NCI-H2081 (cell line): ENCODE measurements around the gene SP3.

Experiments used
- DNase-seq, 2 experiments: peaks; one replicate each; lab custom pipeline; 2025; lab: John Stamatoyannopoulos, UW

Gene SP3

GRCh38 chr2:173942861-173943523, 22.2 kb downstream of the SP3 start:
- no peak for DNase-seq

GRCh38 chr2:173941567-173941966, 23.6 kb downstream of the SP3 start:
- DNase-seq, result no peak

- DNase-seq, result no peak
Measured at GRCh38 chr2:173940208-173941020, 24.8 kb downstream of the SP3 start.

GRCh38 chr2:173938700-173939384, 26.3 kb downstream of the SP3 start:
- DNase-seq, result no peak

GRCh38 chr2:173935305-173935704, 29.9 kb downstream of the SP3 start:
- no peak for DNase-seq

GRCh38 chr2:173934895-173935294, 30.3 kb downstream of the SP3 start:
- peak in 1 of 2 experiments; percentile 43 for DNase-seq

- no peak for DNase-seq
Measured at GRCh38 chr2:173931751-173932150, 33.4 kb downstream of the SP3 start.

- DNase-seq, result no peak
Measured at GRCh38 chr2:173929441-173929840, 35.7 kb downstream of the SP3 start.

GRCh38 chr2:173926875-173927274, 38.3 kb downstream of the SP3 start:
- no peak for DNase-seq

GRCh38 chr2:173924285-173924684, 40.9 kb downstream of the SP3 start:
- DNase-seq, result no peak

GRCh38 chr2:173922760-173923159, 42.4 kb downstream of the SP3 start:
- no peak for DNase-seq

- no peak for DNase-seq
Measured at GRCh38 chr2:173922068-173922467, 43.1 kb downstream of the SP3 start.

GRCh38 chr2:173914055-173914927, 50.9 kb downstream of the SP3 start:
- DNase-seq, result no peak

GRCh38 chr2:173909846-173910245, 55.3 kb downstream of the SP3 start:
- no peak for DNase-seq

- DNase-seq, result no peak
Measured at GRCh38 chr2:173906626-173907025, 58.5 kb downstream of the SP3 start.

- DNase-seq, result no peak
Measured at GRCh38 chr2:173903601-173904394, 61.4 kb downstream of the SP3 start.

- no peak for DNase-seq
Measured at GRCh38 chr2:173898996-173899395, 66.2 kb downstream of the SP3 start.

- DNase-seq, result no peak
Measured at GRCh38 chr2:173898178-173898668, 67.0 kb downstream of the SP3 start.

GRCh38 chr2:173896755-173897154, 68.4 kb downstream of the SP3 start:
- DNase-seq, result no peak

- DNase-seq, result no peak
Measured at GRCh38 chr2:173892341-173892740, 72.8 kb downstream of the SP3 start.
